Mesothelial cell of epicardium (in vitro differentiated cells): ENCODE results near the gene NCOA7. TPM values are rescaled to one million over a fixed set of nuclear protein-coding genes. Genes with fewer than 3 reads are reported as not detected.

Source experiments
- DNase-seq, 2 experiments: peaks; one replicate each; pipeline ENCODE4 v3.0.0; 2021; ENCODE audit warnings: low spot score in 2 of 2; ENCODE audit not compliant: unreplicated experiment in 2 of 2
- H3K27ac Mint-ChIP-seq: 2 replicates; pipeline ENCODE4 v1.8.0; 2021; ENCODE audit warnings: mixed read lengths
- H3K27me3 Mint-ChIP-seq: 2 replicates; pipeline ENCODE4 v1.8.0; 2021; ENCODE audit warnings: low read depth, mixed read lengths
- H3K36me3 Mint-ChIP-seq: 2 replicates; pipeline ENCODE4 v1.8.0; 2021; ENCODE audit warnings: mixed read lengths
- H3K4me1 Mint-ChIP-seq: 2 replicates; pipeline ENCODE4 v1.8.0; 2021; ENCODE audit warnings: mixed read lengths
- H3K4me3 Mint-ChIP-seq: 2 replicates; pipeline ENCODE4 v1.8.0; 2021; ENCODE audit warnings: mild to moderate bottlenecking, moderate library complexity, mixed read lengths
- H3K9me3 Mint-ChIP-seq: 2 replicates; pipeline ENCODE4 v1.8.0; 2021; ENCODE audit warnings: mixed read lengths
- total RNA-seq: library from RNA; stranded (reverse); gene quantifications from 3 replicates; pipeline ENCODE4 v1.2.1, GENCODE V29; 2021
- TF ChIP-seq, protein P1 (sequence below): fragments of 200-600 bp; sonication (generic); IDR thresholded peaks from one replicate; pipeline ENCODE4 v1.5.0; 2021; ENCODE audit warnings: antibody characterized with exemption; ENCODE audit not compliant: unreplicated experiment

Gene NCOA7
- total RNA-seq, 1 donor from 2014 or later: 52.4 TPM

DNA sequence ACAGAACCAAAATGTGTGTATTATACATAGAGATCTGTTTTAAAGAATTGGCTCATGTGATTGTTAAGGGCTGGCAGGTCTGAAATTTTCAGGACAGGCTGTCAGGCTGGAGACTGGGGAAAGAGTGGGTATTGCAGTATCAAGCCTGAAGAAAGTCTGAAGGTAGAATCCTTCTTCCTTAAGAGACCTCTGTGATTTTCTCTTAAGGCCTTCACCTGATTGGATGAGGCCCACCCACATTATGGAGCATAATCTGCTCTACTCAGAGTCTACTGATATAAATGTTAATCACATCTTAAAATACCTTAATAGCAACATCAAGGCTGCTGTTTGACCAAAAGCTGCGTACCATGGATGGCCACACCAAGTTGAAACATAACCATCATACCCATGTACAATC is 122.4 kb downstream of the NCOA7 start:
- H3K27ac Mint-ChIP-seq: no peak overlapping the region
- peaks cover 23% of the 10 kb centered on the region for H3K4me1 Mint-ChIP-seq
- no peaks in the 10 kb centered on the region for H3K27me3 Mint-ChIP-seq
- no peak for DNase-seq
- H3K4me3 Mint-ChIP-seq: no peak overlapping the region
- H3K36me3 Mint-ChIP-seq: peaks cover 22% of the 10 kb centered on the region
- TF ChIP-seq, protein P1, sequence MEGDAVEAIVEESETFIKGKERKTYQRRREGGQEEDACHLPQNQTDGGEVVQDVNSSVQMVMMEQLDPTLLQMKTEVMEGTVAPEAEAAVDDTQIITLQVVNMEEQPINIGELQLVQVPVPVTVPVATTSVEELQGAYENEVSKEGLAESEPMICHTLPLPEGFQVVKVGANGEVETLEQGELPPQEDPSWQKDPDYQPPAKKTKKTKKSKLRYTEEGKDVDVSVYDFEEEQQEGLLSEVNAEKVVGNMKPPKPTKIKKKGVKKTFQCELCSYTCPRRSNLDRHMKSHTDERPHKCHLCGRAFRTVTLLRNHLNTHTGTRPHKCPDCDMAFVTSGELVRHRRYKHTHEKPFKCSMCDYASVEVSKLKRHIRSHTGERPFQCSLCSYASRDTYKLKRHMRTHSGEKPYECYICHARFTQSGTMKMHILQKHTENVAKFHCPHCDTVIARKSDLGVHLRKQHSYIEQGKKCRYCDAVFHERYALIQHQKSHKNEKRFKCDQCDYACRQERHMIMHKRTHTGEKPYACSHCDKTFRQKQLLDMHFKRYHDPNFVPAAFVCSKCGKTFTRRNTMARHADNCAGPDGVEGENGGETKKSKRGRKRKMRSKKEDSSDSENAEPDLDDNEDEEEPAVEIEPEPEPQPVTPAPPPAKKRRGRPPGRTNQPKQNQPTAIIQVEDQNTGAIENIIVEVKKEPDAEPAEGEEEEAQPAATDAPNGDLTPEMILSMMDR: no peak
- H3K9me3 Mint-ChIP-seq: no peaks in the 10 kb centered on the region

DNA sequence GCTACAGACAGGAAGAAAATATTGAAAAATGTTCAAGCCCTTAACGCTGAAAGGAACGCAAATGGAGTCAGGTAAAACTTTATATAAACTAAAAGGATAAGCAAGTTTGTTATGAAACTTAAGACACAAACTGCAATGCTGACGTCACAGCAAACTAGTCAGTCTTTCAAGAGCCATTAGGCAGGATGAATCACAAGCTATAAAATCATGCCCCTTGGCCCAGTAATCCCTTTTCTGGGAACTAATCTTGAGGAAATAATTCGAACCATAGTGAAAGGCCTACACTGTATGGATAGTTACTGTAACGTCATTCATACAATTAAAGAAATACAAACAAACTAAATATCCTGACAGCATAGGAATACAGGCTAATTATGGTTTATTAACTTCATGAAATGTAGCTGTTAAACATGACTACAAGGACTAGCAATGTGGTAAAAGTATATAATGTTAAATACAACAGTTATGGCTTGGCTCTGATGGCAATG is 123.1 kb downstream of the NCOA7 start:
- Mint-ChIP-seq H3K36me3 (peaks cover 22% of the 10 kb centered on the region), H3K4me1 (peaks cover 28% of the 10 kb centered on the region)

DNA sequence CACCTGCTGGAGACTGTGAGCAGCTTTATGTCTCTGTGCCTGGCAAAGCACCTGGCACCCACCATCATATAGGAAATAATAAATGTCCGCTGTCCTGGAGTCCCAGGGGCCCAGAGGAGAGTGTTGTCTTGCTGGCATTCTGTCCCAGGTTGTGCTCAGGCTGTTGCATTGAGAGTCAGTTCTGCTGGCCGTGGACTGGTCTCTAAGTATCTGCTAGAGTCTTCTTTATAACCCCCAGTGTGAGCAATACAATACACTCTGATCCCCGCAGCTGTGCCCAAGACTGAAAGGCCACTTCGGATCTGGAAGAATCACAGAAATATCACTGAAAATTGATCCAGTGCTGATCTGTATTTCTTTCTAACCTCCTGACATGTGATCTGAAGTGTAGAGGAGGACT is 127.5 kb downstream of the NCOA7 start:
- Mint-ChIP-seq H3K9me3 (no peaks in the 10 kb centered on the region), H3K4me1 (peaks cover 21% of the 10 kb centered on the region), H3K36me3 (peaks cover 36% of the 10 kb centered on the region), H3K4me3 (no peak overlapping the region), H3K27ac (peak overlapping the region; percentile 98), H3K27me3 (no peaks in the 10 kb centered on the region)
- no peak for DNase-seq
- TF ChIP-seq, protein P1: no peak

More for the DNA sequence above, 123.1 kb downstream of the NCOA7 start:
- H3K9me3 Mint-ChIP-seq: no peaks in the 10 kb centered on the region
- TF ChIP-seq, protein P1: no peak
- peak overlapping the region; percentile 89 for H3K27ac Mint-ChIP-seq
- H3K4me3 Mint-ChIP-seq: no peak overlapping the region
- DNase-seq: no peak
- no peaks in the 10 kb centered on the region for H3K27me3 Mint-ChIP-seq

DNA sequence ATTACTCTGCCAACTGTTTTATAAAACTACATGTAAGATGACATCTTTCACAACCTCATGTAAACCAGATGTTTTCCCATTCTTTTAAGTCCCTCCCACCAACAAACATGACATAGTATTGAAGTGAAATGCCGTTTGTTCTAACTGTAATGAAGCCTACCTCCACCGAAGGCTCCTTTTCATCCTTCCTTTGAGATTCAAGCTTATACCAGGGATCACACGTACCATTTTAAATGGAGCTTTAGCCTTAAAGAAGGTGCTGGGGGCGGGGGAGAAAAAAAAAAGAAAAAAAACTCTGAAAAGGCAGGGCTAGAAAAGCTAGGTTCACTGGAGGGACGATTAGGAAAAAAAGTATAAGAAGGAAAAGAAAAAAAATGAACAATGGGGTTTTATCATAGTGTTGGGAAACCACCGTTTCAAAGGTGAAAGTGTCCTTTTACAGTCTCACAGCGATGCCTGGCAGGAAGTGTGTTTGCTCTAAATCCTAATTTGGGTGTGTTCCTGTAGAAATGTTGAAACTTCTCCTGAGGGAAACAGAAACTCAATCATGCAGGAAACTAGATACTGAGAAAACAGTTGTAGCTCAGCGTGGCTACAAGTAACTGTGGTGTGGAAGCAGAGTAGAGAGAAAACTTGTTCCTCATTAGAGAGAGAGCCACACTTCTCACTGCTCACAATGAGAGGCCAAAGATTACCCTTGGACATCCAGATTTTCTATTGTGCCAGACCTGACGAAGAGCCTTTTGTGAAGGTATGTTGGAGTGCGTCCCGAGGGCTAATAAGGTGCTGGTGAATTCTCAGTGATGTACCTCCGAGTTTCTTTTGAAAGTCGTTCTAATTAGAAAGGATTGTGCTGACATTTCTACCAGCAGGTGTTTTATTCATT is 128.2 kb downstream of the NCOA7 start:
- no peaks in the 10 kb centered on the region for H3K9me3 Mint-ChIP-seq
- H3K4me1 Mint-ChIP-seq: peaks cover 23% of the 10 kb centered on the region
- H3K27ac Mint-ChIP-seq: peak overlapping the region; percentile 98
- TF ChIP-seq, protein P1: no peak
- H3K4me3 Mint-ChIP-seq: peak overlapping the region; percentile 69
- no peak for DNase-seq
- no peaks in the 10 kb centered on the region for H3K27me3 Mint-ChIP-seq
- peaks cover 43% of the 10 kb centered on the region for H3K36me3 Mint-ChIP-seq

DNA sequence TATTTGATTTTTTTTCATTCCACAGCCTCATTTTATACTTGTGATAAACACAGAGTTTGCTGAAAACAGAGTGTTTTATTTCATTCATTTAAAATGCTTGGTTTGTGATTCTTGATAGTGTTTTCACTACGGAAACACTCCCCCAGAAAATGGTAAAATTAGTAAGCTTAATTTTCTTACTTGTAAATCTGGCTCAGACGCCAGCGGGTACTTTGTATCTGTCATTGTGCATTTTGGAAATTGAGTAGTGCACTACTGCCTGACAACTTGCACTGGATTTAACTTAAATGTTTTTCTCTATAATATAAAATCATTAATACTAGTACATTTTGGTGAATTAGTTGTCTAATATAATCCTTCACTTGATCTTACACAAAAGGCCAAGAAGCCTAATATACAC is 128.9 kb downstream of the NCOA7 start:
- peak overlapping the region; percentile 69 for H3K4me3 Mint-ChIP-seq
- H3K9me3 Mint-ChIP-seq: no peaks in the 10 kb centered on the region
- peaks cover 20% of the 10 kb centered on the region for H3K4me1 Mint-ChIP-seq

More for the DNA sequence above, 128.9 kb downstream of the NCOA7 start:
- DNase-seq: no peak
- peak overlapping the region; percentile 98 for H3K27ac Mint-ChIP-seq
- H3K27me3 Mint-ChIP-seq: no peaks in the 10 kb centered on the region
- H3K36me3 Mint-ChIP-seq: peaks cover 46% of the 10 kb centered on the region
- TF ChIP-seq, protein P1: no peak
